HCEC 1CT (cell line): ENCODE results near the gene PDPN.

Experiments used
- DNase-seq: peaks from one replicate; pipeline ENCODE4 v3.0.0-alpha.2; 2017

PDPN gene

DNA sequence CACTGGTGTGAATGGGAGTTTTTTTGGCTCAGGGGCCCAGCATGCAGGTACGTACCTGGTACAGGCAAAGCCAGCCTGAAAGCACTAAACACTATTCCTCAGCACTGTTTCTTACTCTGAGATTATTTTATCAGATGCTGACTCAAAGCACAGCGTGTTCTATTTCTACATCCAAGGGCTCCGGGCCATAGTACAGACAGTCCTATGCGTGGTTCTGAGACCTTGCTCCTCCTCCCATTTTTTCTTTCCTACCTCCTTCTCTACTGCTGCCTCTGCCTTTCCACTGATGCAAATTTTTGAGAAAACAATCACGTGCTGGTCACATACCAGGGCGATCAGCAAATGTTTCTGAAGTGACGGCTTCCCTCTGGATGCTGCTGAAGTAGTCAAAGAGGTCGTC is 36.3 kb downstream of the PDPN start:
- DNase-seq, result peak; percentile 61

DNA sequence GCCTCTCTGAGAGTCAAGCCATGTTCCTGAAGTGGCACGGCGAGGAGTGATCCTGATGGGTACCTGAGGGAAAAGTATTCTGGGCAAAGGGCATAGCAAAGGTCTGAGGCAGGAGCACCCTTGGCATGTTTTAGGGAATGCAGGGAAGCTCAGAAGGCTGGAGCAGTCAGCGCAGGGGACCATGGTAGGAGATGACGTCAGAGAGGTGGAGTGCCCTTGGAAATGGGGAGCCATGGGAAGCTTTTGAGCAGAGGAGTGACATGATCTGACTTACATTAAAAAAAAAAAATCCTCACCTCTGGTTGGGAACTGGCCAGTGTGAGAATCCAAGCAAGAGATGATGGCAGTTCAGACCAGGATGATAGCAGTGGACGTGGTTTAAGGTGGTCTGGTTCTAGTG is 37.2 kb downstream of the PDPN start:
- DNase-seq, result no peak

DNA sequence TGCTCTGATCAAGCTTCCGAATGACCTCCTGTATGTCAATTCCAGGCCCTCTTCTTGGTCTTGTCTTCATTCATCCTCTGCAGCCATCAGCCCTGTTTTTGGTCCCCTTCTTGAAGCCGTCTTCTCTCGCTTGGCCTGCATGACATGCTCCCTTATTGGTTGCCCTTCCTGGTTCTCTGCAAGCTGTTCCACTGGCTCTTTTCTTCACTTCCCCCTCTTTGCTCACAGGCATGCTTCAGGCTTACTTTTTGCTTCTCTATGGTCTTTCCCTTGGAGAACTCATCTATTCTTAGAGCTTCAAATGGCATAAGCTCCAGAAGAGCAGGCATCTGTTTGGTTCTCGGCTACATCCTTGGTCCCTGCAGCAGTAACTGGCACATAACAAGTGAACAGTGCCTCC is 38.8 kb downstream of the PDPN start:
- DNase-seq, result no peak

DNA sequence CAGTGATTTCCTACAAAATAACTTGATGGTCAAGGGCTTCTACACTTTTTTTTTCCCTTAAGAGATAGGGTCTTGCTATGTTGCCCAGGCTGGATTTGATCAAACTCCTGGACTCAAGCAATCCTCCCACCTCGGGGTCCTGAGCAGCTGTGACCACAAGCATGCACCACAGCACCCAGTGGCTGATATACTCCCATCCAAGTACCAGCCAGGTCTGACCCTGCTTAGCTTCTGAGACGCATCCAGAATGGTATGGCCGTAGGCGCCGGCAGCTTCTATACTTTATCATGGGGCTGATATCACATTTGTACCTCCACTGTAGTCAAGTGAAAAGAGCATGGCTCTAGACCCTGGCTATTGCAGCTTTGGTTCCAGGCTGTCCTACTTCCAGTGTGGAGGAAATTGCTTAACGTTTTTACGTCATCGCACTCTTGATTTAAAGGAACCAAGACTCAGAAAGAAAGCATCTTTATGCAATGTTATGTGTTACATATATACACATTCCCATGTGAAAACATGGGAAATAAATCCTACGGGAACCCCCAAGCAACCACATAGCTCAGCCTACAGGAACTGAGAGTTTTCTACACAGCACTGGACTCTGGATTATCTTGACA is 39.5 kb downstream of the PDPN start:
- DNase-seq, result no peak

DNA sequence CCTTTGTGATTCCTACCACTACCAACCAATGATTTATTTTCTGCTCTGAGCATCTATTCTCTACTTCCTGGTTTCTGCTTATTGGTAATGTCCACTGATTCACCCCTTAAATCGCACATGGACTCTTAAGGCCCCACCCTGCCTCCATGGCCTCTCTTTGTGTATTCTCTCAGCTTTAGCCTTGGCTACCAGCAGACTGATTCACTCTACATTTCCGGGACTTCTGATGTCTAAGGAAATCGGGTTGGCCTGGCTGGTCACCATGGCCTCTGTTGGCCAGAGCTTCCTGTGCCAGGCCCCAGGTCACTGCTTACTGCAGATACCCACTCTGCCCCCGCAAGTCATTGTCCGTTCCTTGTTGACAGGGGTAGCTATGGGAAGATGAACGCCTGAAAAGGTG is 40.9 kb downstream of the PDPN start:
- no peak for DNase-seq

DNA sequence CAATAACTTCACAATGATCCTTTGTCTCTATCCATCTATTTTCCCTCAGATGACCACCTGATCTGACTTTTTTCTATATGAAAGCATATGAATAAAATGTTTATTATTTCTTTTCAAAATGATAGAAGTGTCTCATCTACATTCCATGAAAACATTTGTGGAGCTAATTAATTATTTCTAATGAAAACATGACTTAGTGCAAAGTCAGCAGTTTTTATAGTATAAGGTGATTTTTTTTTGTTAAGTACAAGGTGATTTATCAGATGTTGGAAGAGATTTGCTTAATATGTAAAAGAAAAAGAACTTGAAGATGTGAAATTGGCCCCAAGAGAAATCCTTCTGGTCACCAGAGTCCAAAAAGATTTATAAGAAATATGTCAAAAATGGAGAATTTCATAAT is 43.5 kb downstream of the PDPN start:
- no peak for DNase-seq

DNA sequence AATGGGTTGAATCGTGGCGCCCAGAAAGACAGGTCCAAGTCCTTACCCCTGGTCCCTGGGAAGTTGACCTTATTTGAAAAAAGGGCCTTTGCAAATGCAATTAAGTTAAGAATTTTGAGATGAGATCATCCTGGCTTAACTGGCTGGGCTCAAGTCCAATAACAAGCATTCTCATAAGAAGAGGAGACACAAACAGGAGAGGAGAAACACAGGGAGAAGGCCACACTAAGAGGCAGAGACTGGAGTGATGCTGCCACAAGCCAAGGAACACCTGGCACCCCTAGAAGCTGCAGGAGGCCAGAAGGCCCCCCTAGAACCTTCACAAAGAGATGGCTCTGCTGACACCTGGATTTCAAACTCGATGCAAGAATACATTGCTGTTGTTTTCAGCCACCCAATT is 44.6 kb downstream of the PDPN start:
- DNase-seq, result peak; percentile 17

DNA sequence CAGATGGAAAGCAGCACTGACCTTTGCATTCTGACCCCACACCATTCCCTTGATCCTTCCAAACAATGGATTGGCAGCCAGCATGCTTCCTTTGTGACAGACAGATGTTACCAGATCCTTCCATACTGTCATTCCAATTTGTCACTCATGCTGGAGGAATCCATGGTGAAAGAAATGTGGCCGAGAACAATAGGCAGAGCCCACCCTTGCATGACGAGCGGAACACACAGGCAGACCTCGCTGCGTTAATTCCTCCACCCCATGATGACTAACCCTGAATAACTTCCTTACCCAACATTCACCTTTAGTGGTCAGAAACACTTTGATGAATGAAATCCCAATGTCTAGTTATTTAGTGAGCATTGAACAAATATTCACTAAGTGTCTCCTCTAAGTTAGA is 45.1 kb downstream of the PDPN start:
- no peak for DNase-seq

DNA sequence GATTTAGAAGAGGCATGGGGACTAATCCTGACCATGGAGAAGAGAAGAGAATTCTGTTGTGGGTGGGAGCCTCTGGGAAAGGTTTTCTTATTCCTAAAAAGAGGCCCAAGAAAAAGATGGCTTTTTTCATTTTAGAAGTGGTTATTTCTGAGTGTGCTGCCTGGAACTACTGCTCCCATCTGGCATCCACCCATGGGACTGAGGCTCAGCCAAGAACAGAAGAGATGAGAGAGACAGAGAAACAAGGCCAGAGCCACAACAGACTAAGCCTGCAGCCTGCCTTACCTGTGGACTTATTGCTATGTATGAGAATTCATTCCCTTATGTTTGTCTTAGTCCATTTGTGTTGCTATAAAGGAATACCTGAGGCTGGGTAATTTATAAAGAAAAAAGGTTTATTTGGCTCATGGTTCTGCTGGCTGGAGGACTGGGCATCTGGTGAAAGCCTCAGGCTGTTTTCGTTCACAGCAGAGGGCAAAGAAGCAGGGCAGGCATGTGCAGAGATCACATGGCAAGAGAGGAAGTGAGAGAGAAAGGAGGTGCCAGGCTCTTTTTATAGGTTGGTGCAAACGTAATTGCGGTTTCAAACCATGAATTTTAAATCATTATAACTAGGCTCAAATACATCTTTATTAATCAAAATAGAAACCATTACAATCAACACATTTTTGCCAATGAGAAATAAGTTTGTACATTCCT is 58.8 kb downstream of the PDPN start:
- no peak for DNase-seq

DNA sequence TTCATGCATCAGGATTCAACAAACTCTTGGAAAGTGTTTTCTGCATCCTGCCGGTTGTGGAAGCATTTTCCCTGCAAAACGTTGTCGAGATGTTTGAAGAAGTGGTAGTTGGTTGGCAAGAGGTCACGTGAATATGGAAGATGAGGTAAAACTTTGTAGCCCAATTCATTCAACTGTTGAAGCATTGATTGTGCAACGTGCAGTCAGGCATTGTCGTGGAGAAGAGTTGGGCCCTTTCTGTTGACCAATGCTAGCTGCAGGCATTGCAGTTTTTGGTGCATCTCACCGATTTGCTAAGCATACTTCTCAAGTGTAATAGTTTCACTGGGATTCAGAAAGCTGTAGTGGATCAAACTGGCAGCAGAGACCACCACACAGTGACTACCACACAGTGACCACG is 59.4 kb downstream of the PDPN start:
- no peak for DNase-seq

DNA sequence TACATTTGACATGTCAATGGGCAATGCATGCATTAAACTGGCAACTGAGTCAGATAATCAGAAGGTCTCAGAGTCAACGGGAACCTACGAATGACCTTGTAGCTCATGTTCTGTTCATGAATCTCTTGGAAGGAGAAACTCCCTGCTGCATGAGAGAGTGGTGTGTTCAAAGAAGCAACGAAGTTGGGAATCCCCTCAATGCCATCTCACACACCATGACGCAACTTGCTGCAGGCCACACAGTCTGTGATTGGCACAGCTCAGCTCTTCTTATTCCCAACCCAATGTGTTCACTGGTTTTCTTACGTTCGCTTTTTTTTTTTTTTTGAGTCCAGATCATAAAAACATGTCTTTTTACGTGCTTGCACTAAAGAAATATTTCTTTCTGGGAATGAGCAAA is 62.9 kb downstream of the PDPN start:
- DNase-seq, result no peak

DNA sequence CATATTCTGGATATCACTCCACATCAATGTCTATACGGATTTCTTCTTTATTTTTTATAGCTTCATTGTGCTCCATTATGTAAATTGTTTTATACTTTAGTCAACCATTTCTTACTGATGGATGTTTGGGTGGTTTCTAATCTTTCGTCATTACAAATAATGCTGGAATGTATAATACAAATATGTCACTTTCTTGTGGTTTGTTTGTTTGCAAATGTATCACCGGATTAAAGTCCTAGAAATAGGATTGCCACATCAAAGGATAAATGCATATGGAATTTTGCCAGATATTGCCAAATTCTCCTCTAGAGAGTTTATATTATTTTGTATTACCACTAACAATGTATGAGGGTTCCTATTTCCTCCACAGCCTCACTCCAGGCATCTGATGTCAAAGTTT is 67.6 kb downstream of the PDPN start:
- peak; percentile 82 for DNase-seq

DNA sequence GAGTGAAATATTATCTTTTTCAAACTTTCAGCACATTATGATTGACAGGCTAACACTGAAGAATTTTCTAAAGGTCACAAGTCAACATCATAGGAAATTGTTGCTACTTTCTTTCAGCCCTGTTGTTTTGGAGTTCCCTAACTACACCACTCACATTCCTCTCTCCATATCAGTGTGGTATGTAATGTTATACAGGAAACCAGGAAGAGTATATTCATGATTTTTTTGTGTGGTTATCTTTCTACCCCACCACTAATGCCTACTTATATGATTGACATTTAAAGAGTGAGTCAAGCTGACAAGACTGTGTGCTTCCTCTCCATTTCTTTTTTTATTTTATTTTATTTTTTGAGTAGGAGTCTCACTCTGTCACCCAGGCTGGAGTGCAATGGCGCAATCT is 68.6 kb downstream of the PDPN start:
- DNase-seq, result no peak

DNA sequence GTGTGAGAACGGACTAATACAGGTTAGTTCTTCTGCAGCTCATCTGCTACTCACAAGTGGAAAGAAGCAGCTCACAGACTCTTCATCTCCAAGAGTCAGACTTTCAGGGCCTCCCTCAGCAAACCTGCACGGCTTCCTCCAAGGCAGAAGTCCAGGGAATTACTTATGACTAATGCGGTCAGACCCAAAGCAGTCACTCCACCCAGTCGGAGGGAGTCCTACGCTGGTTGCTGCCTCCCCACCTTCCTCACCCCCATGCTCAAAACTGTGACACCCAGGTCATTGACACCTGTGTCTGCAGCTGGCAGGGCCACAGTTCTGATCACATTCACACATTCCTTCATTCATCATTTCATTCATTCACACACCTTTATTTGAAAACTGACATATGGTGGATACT is 77.9 kb downstream of the PDPN start:
- peak; percentile 36 for DNase-seq

DNA sequence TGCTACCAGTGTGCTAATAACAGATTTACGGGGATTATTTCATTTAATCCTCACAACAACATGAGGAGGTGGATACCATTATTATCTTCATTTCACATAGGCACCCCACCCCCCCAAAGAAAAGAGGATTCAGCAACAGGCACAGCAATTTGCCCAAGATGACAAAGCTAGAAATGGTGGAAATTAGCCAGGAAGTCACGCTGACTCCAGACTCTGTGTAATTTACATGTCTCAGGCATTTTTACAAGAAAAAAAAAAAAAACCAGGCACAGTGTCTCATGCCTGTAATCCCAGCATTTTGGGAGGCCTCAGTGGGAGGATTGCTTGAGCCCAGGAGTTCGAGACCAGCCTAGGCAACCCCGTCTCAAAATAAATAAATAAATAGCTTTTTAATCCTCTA is 78.9 kb downstream of the PDPN start:
- peak; percentile 32 for DNase-seq

DNA sequence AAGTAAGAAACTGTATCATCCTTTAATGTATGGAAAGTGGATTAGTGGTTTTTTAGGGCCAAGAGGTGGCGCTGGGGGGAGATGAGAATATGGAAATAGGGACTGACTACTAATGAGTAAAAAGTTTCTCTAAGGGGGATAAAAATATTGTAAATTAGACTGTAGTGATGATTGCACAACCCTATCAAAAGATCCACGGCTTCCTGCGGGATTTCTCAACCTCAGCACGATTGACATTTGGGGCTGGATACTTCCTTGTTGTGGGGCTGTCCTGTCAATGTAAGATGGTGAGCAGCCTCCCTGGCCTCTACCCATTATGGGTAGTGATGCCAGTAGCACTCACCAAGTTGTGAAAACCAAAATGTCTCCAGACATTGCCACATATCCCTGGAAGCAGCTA is 80.3 kb downstream of the PDPN start:
- no peak for DNase-seq

DNA sequence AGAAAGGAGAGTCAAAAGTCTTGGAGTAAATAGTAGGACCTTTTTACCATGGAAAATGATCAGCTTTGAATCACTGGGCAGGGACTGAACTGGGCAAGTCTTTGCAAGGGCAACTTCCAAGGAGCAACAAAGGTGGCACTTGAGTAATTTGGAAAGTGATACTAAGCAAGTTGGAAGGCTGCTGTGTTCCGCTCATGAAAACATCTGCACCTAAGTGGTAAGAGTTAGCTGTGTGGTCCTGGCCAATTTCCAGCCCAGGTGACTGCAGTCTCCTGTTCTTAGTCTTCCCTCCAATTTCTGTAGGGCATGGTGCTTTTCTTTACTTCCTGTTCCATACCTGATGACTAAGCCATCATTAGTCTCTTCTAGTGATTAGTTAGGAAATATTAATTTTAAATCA is 80.8 kb downstream of the PDPN start:
- no peak for DNase-seq

DNA sequence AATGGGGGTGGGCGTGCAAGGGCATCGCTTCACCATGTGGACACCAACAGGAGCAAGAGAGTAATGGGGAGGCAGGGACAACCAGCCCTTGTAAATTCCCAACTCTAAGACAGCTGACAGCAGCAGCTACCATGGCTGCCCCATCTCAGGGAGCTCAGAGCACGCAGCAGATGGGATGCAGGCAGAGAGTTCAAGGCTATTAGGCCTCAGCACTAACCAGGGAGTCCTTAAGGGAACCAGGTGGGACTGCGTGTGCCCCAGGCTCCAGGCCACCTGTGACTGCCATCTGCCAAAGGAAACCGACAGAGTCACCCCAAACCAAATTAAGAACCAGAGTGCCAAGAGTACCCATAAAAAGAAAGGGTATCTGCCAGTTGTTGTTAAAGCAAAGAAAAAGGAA is 82.7 kb downstream of the PDPN start:
- DNase-seq, result no peak
